HG02759 (cell line): ENCODE measurements around the gene ANKRD2.

Experiments used
- ATAC-seq: cut with Tn5 transposase; IDR thresholded peaks from one replicate; pipeline ENCODE4 v1.9.1; 2021; ENCODE audit warnings: mild to moderate bottlenecking, moderate library complexity; ENCODE audit not compliant: unreplicated experiment

The ANKRD2 gene

DNA sequence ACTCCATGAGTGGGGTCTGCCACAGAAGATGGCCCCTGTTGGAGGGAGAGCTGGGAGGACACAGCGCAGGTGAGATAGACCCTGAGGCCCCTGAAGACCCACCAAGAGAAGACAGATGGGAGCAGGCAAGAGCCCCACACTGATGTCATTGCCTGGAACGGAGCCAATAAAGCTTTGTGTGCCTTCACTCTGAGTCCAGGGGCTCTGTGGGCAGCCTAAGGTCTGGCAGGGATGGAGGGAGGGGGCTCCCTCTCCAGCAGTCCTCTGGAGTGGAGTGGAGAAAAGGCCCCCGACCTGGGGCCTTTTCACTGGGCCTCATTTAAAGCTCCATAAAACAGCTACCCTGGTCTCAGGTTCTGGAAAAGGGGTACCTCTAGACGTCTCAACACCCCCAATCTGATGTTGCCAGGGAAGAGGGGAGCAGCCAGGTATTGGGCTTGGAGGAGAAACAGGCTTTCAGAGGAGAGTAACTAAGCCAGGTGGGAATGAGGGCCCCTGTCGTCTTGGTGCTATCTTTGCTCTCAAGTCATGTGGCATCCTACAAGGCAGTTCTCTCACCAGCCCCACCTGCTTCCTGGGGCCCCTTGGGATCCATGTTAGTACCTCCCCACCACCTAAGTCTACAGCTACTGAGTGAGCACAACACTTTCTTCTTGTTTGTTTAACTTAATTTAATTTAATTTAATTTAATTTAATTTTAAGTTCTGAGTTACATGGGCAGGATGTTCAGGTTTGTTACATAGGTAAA lies 18.3 kb downstream of the ANKRD2 start:
- ATAC-seq, result no peak

DNA sequence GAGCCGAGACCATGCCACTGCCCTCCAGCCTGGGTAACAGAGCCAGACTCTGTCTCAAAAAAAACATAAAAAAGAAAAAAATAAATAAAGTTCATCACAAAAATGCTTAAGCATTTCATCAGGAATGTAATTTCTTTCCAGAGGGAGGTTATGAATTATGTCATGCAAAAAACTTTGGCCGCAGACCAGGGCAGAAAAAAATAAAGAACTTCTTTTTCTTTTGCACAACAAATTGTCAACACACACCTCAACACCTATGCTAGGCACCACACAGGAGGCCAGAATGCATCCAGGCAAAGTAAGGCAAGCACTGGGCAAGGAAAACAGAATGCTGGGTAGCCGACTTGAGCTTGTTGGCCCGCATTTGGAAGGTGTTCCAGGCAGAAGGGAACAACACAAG lies 20.8 kb downstream of the ANKRD2 start:
- ATAC-seq, result no peak

DNA sequence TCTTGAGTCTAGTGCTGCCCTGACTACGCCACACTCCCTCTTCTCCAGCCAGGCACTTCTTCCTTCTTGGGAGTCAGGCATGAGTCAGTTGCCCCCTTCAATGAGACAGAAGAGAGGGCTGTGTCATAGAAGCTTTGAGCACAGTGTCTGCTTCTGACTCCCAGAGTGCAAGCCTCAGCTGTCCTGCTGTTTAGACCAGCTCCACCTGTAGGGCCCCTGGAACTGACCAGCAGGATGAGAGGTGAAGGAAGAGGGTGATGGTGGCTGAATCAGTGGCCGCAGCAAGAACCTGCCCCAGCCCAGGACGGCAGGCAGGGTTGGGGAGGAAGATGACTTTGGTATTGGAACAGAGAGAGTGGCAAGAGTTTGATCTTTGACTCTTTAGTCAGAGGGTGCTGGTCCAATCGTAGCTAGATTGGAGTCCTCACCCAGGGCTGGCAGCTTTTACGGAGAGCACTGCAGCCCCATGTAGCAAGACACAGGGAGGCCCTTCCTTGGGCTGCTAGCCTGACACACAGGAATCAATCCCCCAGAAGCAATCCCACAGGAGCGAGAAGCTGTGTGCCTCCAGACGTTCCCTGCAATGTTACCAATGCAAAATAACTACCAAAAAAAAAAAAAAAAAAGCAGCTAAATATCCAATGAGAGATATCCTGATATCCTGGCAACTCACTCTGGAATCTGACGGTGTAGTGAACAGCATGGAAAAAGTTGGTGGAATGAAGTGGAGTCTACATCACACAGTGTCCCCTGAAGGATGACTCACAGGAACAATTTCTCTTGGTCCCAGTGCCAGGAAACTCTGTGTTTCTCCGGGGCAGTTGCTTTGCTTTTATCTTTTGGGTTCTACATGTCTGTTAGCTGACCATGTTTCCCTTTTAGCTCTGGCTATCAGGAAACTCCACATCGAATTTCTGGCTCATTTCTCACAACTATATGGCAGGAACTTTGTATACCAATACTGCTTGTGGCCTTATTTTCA lies 23.8 kb downstream of the ANKRD2 start:
- ATAC-seq, result no peak

DNA sequence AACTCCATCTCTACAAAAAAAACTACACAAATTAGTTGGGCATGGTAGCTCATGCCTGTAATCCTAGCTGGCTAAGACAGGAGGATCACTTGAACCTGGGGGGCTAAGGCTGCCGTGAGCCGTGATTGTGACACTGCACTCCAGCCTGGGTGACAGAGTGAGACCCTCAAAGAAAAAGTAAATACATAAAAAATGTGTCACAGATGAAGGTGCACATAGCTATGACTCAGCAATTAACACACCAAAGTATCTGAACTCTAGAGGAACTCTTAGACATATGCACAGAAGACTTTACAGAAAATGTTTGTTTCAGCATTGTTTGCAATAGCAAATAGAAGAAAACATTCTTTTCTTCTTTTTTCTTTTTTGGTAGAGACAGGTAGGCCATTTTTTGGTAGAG lies 25.2 kb downstream of the ANKRD2 start:
- ATAC-seq, result no peak

DNA sequence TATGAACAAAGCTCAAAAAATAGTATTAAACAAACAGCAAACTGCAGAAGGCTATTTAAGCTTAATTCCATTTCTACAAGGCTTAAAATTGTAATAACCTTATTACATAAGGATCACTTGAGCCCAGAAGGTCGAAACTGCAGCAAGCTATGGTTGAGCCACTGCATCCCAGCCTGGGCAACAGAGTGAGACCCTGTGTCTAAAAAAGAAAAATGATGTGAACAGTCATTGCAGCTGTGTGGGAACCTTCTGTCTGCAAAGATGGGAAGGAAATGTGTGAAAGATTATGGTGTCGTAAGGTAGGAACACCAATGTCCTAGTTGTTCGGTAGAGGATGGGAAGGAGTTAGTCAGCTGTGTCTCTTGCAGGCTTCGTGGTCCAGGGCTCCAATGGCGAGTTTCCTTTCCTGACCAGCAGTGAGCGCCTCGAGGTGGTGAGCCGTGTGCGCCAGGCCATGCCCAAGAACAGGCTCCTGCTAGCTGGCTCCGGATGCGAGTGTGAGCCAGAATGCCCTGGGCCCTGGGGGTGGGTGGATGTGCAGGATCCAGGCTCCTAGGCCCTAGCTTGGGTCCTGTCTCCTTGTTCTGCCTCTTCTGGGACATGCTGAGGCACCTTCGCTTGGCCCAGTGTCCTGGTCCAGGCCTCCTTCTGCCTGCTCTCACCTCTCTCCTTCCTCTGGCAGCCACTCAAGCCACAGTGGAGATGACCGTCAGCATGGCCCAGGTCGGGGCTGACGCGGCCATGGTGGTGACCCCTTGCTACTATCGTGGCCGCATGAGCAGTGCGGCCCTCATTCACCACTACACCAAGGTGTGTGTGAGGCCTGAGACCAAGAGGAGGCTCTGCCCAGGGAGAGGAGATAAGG lies 26.1 kb downstream of the ANKRD2 start:
- no peak for ATAC-seq

DNA sequence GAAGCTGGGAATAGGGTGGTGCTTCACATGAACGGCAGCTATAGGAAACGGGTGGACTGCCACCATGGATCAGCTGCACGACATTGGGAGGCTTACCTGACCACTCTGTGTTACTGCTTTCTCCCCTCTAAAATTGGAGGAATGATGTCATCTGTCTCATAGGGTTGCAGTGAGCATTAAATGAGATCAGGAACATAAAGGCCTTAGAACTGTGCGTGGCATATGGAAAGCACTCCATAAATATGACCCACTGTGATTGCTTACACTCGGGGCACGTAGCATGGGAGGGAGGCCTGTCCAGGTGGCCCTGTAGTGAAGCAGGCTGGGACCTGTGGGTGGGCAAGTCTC lies 26.7 kb downstream of the ANKRD2 start:
- no peak for ATAC-seq

DNA sequence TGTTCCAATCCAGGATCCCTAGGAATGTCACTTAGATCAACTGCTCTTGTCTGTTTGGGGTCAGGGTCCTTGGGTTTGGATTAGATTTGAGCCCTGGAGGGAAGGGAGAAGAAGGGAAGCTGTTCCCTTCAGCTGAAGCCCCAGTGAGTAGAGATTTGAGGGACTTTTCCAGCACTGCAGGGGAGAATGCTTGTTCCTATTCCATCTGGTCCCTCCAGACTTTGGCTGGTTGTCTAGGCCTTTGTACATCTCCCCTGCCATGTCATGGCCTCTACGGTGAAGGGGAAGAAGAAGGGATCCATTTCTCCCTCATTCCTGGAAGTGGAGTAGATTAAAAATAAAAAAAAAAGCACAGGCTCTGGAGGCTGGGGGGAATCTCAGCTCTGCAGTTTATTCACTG lies 28.0 kb downstream of the ANKRD2 start:
- no peak for ATAC-seq

DNA sequence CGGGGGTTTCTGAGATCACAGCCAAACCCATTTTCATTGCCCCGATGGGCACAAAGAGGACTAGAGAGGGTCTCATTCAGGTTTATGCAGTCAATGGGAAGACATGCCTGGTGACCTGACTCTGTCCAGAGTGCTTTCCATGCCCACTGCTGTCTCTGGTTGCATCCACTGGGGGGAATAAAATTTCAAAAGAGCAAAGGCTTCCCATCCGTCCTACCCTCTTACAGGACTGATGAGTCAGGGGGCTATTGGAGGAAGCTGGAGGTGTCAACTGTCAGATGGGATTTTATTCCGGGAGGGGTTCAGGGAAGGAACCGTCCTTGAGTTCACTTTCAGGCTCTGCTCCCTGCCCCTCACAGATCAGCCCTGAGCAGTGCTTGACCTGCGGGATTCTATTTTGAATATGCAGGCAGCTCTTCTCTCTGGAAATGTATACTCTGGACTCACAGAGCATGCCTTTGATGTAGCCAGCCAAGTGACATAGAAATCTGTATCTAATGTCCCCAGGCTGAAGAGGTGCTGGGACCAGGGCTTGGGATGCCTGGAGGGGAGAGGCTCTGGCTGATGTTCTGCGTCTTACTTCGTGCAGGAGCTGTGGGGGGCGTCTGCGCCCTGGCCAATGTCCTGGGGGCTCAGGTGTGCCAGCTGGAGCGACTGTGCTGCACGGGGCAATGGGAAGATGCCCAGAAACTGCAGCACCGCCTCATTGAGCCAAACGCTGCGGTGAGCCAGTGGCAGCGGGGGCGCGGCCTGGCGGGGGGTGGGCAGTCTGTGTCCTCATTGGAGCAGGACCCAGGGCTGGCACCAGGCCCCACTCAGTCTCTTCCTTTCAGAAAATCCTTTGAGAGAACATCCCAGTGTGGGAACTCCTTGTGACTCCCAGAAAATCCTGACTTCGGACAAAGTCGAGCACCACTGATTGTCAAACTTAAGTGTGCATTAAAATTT lies 29.0 kb downstream of the ANKRD2 start:
- ATAC-seq, result no peak

DNA sequence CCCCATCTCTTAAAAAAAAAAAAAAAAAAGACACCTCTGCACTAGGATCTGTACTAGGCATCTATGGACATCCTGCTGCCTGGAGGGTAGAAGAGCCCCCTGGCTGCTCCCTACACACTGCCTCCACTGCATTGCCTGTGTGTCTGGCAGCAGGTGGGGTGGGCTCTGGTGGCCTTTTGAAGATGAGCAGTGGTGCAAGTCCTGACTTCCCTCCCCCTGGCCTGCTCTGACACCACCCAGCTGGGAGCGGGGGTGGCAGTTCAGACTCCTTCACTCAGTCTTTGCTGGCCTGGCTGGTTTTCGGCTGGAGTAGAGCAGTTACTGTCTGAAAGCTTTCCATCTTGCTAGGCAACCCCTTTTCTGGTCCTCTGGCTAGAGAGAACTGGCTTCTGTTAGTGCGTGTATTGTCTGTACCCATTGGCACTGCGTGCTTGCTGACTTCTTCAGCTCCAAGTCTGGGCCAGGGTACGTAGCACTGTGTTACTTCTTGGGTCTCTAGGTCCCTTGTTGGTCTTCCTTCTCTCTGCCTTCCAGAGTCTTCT lies 34.6 kb downstream of the ANKRD2 start:
- ATAC-seq, result no peak

DNA sequence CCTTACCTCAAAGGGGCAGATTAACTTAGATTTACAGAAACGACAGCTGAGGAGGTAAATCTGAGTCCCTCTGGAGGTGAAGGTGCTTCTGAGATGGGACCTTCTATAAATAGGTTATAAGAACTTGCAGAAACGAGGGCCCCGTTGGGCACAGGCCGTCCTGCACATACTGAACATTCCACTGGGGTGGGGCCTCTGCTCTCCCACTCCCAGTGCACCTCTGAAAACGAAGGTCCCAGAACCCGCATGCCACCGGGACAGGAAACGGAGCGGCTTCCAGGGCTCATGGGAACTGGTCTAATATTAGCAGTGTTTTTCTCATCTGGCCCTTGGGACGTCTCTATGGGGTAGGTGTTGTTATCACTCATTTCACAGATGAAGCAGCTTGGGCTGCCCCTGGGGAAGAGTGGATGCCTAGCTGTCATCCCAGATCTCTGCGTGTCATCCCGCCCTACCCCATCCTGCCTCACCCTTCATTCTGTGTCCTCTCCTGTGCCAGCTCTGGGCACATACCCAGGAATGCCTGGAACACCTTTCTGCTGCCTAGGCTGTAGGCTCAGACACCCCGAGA lies 36.5 kb downstream of the ANKRD2 start:
- no peak for ATAC-seq

DNA sequence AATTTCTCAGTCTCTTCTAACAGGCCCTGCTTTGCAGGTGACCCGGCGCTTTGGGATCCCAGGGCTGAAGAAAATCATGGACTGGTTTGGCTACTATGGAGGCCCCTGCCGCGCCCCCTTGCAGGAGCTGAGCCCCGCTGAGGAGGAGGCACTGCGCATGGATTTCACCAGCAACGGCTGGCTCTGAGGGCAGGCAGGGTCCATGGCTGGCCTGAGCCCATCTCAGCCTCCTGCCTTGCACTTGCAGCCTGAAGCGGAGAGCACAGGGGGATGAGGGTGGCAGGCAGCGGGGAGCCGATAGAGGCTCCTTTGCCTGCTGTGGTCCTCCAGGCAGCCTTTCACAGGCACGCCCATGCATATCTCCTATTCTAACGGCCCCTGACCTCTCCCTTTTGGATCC lies 38.9 kb downstream of the ANKRD2 start:
- ATAC-seq, result no peak

DNA sequence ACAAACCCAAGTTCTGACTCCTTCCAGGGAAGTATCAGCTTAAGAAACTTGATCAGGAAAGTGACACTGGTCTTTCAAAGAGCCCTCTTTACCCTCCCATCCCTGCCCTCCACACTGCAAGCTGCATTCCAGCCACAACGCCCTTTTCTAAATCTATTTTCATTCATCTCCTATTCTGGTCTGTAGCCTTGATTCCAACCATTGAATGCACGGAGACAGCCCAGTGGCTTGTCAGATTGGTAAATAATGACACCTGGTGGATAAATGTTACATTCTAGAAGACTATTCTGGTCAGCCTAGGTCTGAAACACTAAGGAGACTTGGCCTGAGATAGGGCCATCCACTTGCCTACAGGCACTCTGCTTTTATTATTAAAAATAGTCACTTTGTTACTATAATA lies 39.8 kb downstream of the ANKRD2 start:
- ATAC-seq, result no peak

DNA sequence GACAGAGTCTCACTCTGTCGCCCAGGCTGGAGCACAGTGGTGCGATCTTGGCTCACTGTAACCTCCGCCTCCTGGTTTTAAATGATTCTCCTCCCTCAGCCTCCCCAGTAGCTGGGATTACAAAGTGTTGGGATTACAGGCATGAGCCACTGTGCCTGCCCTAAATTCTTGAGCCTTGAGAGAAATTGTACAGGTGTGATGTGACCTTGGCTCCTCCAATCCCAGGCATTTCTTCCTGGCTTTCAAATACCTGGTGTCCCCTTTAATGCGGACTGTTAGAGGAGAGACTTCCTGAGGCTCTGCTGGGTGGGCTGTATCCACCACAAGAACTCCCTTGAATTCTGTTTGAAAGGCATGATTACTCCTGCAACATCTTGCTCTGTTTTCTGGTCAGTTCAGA lies 45.7 kb downstream of the ANKRD2 start:
- no peak for ATAC-seq

DNA sequence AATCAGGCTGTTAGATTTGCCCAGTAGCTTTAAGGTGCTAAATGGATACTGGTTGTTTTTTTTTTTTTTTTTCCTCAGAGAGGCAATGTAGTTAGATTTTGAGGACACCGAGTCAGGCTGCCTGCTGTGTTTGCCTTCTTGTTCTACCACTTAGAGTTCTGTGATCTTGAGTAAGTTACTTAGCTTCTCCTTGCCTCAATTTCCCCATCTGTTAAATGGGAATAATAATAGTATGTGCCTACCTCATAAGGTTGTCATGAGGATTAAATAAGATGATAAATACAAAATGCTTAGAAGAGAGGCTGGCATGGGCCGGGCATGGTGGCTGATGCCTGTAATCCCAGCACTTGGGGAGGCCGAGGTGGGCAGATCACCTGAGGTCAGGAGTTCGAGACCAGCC lies 46.2 kb downstream of the ANKRD2 start:
- ATAC-seq, result no peak

DNA sequence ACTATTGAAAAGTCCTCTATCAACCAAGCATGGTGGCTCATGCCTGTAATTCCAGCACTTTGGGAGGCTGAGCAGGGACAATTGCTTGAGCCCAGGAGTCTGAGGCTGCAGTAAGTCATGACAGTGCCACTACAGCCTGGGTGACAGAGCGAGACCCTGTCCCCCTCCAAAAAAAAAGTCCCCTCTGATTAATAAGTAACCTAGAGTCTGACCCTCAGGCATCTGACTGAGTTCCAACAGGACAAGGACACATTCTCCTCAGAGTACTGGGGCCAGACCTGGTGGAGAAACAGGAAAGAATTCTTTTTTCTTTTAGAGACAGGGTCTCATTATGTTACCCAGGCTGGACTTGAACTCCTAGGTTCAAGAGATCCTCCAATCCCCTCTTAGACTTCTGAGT lies 50.7 kb downstream of the ANKRD2 start:
- ATAC-seq, result no peak

DNA sequence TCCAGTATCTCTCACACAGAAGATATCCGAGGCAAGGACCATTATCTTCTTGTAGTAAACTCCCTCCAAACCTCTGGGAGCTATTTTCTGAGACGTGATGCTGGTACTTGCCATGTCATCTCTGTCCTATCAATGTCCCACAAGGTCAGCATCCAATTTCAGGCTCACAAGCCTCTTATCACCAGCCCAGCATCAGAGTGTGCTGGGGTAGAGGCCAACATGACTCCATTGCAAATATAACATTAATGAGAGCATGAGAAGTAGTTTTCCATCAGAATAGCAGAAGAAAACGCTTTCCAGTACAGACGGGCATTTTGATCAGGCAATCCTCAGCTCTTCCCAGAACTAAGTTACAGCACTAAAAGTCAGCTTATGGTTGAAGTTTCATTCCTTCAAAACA lies 55.2 kb downstream of the ANKRD2 start:
- no peak for ATAC-seq

DNA sequence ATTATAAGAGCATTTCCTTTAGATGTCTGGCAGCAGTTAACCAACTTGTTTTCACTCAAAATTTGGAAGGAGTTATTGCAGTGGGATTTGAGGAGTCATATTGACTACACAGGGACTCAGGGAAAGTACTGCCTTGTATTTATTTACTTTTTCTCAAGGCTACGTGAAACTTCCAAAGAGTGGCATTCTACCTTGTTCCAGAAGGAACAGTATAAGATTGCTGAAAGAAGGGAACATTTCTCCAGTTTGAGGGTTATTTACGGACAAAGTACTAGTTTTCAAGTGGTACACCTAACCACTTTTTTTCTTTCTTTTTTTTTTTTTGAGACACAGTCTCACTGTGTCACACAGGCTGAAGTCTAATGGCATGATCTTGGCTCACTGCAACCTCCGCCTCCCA lies 55.6 kb downstream of the ANKRD2 start:
- no peak for ATAC-seq

DNA sequence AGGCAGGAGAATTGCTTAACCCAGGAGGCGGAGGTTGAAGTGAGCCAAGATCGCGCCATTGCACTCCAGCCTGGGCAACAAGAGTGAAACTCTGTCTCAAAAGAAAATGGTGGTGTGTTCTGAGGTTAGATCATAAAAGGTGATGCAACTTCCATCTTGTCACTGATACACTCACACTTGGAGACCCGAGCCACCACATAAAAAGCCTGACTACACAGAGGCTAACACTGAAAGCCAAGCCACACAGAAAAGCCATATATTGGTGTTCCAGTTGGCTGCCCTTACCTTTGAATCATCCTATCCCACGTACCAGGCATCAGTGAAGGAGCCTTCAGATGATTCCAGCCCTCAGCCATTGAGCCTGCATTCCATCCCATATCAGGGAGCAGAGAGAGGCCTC lies 56.7 kb downstream of the ANKRD2 start:
- no peak for ATAC-seq

DNA sequence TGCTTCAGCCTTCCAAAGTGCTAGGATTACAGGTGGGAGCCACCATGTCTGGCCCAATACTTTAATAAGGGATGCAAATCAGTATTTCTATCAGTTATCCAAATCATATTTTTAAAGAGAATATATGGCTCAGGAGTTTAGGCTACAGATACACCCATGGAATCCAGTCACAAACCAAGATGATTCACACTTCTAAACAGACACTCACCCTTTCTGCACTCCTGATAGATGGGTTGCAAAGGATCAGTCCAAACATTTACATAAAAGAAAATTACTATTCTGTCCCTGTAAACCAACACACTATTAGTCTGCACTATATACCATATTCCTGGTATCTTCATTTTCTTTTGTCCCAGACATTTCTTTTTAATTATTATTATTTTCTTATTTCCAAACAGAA lies 58.5 kb downstream of the ANKRD2 start:
- ATAC-seq, result no peak
